ENCODE measurements around the gene SLC9A7. TPM values are rescaled to one million over a fixed set of nuclear protein-coding genes. Genes with fewer than 3 reads are reported as not detected.

The SLC9A7 gene
- total and polyA plus RNA-seq, 4 experiments from 2014 or later, result 0.42 to 3.5 (median 2.0) TPM

- no peaks in the 10 kb centered on the region for H3K4me1 Mint-ChIP-seq
- ChIA-PET POLR2A (ENCODE audit: partially characterized antibody) (interaction anchor here (1.2 kb wide), 1 partner anchor 18 kb away, joined by 3 read pairs; no protein-coding TSS in a partner anchor), CTCF (ENCODE audit: partially characterized antibody) (interaction anchor here (0.8 to 1.7 kb wide), 6 partner anchors 13 to 205 kb away, joined by 3 to 16 read pairs (median 5); no protein-coding TSS in a partner anchor)
- Histone ChIP-seq H3K36me3 (ENCODE audit: insufficient read depth, low read length) (no peaks in the 10 kb centered on the region), H3K4me3 (ENCODE audit: low read length in 2 of 2) (no peak overlapping the region), H3K9me3 (ENCODE audit: control insufficient read depth in 1 of 2, low read length in 2 of 2) (no peaks in the 10 kb centered on the region), H3K27me3 (ENCODE audit: insufficient read depth, low read length) (no peaks in the 10 kb centered on the region), H3K27ac (ENCODE audit: low read depth, low read length) (no peak overlapping the region), H3K4me1 (ENCODE audit: insufficient read depth, low read length) (no peaks in the 10 kb centered on the region)
- peaks cover 0 to 4% of the 10 kb centered on the region in 2 donors for H3K36me3 Mint-ChIP-seq
- no peak overlapping the region for H3K27ac Mint-ChIP-seq
- no peaks in the 10 kb centered on the region for H3K27me3 Mint-ChIP-seq
- H3K4me3 Mint-ChIP-seq, result no peak overlapping the region
- intact Hi-C loops (cut with micrococcal nuclease), result loop anchor here (1.0 kb wide), 1 partner anchor 87 kb away; no protein-coding TSS in a partner anchor
- DNase-seq, result peak in 3 of 5 donors; percentile 15 to 22 (median 15)
- no peaks in the 10 kb centered on the region for H3K9me3 Mint-ChIP-seq
Measured at GRCh38 chrX:46554942-46555341, 204.0 kb downstream of the SLC9A7 start.

DNA sequence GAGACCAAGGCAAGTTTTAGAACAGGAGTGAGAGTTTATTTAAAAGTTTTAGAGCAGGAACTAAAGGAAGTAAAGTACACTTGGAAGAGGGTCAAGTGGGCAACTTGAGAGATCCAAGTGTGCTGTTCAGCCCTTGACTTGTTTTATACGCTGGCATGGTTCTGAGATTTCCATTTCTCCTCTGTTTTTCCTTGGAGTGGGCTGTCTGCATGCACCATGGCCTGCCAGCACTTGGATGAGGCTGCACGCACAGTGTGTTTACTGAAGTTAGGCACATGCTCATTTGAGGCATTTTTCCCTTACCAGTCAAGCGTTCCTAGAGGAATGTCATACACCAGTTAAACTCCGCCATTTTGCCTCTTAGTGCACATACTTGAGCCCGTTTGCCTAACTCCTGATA lies 205.0 kb downstream of the SLC9A7 start:
- POLR2A ChIA-PET (ENCODE audit: partially characterized antibody), result no interaction called here

GRCh38 chrX:46551494-46552128 lies 207.3 kb downstream of the SLC9A7 start:
- no peaks in the 10 kb centered on the region for H3K27me3 ChIP-seq (ENCODE audit: insufficient read depth, low read length)
- intact Hi-C loops (cut with micrococcal nuclease), result no loop called here
- H3K36me3 Mint-ChIP-seq, result peaks cover 4 to 9% of the 10 kb centered on the region in 2 donors
- no peak overlapping the region for H3K27ac ChIP-seq (ENCODE audit: low read depth, low read length)
- POLR2A ChIA-PET (ENCODE audit: partially characterized antibody), result no interaction called here
- DNase-seq, result no peak
- peaks cover 3 to 8% (median 4%) of the 10 kb centered on the region in 4 donors for H3K4me1 Mint-ChIP-seq
- no peak overlapping the region for H3K4me3 Mint-ChIP-seq
- peaks cover 11% of the 10 kb centered on the region for H3K4me1 ChIP-seq (ENCODE audit: insufficient read depth, low read length)
- H3K4me3 ChIP-seq (ENCODE audit: low read length in 2 of 2), result no peak overlapping the region
- no peaks in the 10 kb centered on the region for H3K27me3 Mint-ChIP-seq
- H3K36me3 ChIP-seq (ENCODE audit: insufficient read depth, low read length), result peaks cover 3% of the 10 kb centered on the region
- no peaks in the 10 kb centered on the region for H3K9me3 ChIP-seq (ENCODE audit: control insufficient read depth in 1 of 2, low read length in 2 of 2)
- no peak overlapping the region for H3K27ac Mint-ChIP-seq
- peaks cover 0 to 2% (median 0%) of the 10 kb centered on the region in 8 donors for H3K9me3 Mint-ChIP-seq
- CTCF ChIA-PET (ENCODE audit: partially characterized antibody), result no interaction called here

More for the DNA sequence above, 205.0 kb downstream of the SLC9A7 start:
- CTCF ChIA-PET (ENCODE audit: partially characterized antibody), result interaction anchor here (1.3 to 1.7 kb wide), 2 partner anchors 89 to 133 kb away, joined by 7 to 16 read pairs; no protein-coding TSS in a partner anchor
- Histone ChIP-seq H3K9me3 (ENCODE audit: control insufficient read depth in 1 of 2, low read length in 2 of 2) (no peaks in the 10 kb centered on the region), H3K27ac (ENCODE audit: low read depth, low read length) (no peak overlapping the region), H3K36me3 (ENCODE audit: insufficient read depth, low read length) (no peaks in the 10 kb centered on the region), H3K4me1 (ENCODE audit: insufficient read depth, low read length) (no peaks in the 10 kb centered on the region), H3K4me3 (ENCODE audit: low read length in 2 of 2) (no peak overlapping the region), H3K27me3 (ENCODE audit: insufficient read depth, low read length) (no peaks in the 10 kb centered on the region)
- Mint-ChIP-seq H3K9me3 (peaks cover 0 to under 1% (median 0%) of the 10 kb centered on the region in 8 donors), H3K4me1 (peaks cover 0 to 2% (median under 1%) of the 10 kb centered on the region in 4 donors), H3K27me3 (no peaks in the 10 kb centered on the region), H3K4me3 (no peak overlapping the region), H3K36me3 (peaks cover 1 to 5% of the 10 kb centered on the region in 2 donors), H3K27ac (no peak overlapping the region)
- DNase-seq, result no peak
- intact Hi-C loops (cut with micrococcal nuclease), result no loop called here

- no peak for DNase-seq
- Mint-ChIP-seq H3K4me1 (peaks cover 8 to 21% (median 15%) of the 10 kb centered on the region in 4 donors), H3K9me3 (peaks cover 0 to 2% (median 0%) of the 10 kb centered on the region in 8 donors), H3K4me3 (no peak overlapping the region), H3K27me3 (no peaks in the 10 kb centered on the region), H3K27ac (no peak overlapping the region), H3K36me3 (peaks cover 4 to 13% of the 10 kb centered on the region in 2 donors)
- intact Hi-C loops (cut with micrococcal nuclease), result no loop called here
- H3K4me1 ChIP-seq (ENCODE audit: insufficient read depth, low read length), result peaks cover 22% of the 10 kb centered on the region
- no peaks in the 10 kb centered on the region for H3K27me3 ChIP-seq (ENCODE audit: insufficient read depth, low read length)
- ChIA-PET CTCF (ENCODE audit: partially characterized antibody) (no interaction called here), POLR2A (ENCODE audit: partially characterized antibody) (no interaction called here)
- no peaks in the 10 kb centered on the region for H3K9me3 ChIP-seq (ENCODE audit: control insufficient read depth in 1 of 2, low read length in 2 of 2)
- H3K36me3 ChIP-seq (ENCODE audit: insufficient read depth, low read length), result peaks cover 3% of the 10 kb centered on the region
- H3K27ac ChIP-seq (ENCODE audit: low read depth, low read length), result no peak overlapping the region
- no peak overlapping the region for H3K4me3 ChIP-seq (ENCODE audit: low read length in 2 of 2)
Measured at GRCh38 chrX:46549914-46550313, 209.0 kb downstream of the SLC9A7 start.

Other genes with a start within 250 kb of the SLC9A7 start
- 1 to 10 TPM; 6.0 to 8.6 TPM for gene ZNF674, start 213.7 kb downstream of the SLC9A7 start, total RNA-seq
- gene ZNF674, start 213.7 kb downstream of the SLC9A7 start, polyA plus RNA-seq, result 1 to 10 TPM in 1 of 2 donors, under 1 TPM in 1; 0.22 to 1.4 TPM
- 10 to 100 TPM; 11.4 to 11.8 TPM for gene CHST7, start 185.4 kb downstream of the SLC9A7 start, total RNA-seq
- gene CHST7, start 185.4 kb downstream of the SLC9A7 start, polyA plus RNA-seq, result 10 to 100 TPM in 1 of 2 donors, 1 to 10 TPM in 1; 8.9 to 16.2 TPM
- gene RP2, start 77.9 kb upstream of the SLC9A7 start, total RNA-seq, result 1 to 10 TPM; 7.1 to 7.5 TPM
- 1 to 10 TPM; 5.8 to 9.7 TPM for gene RP2, start 77.9 kb upstream of the SLC9A7 start, polyA plus RNA-seq
- gene JADE3, start 153.3 kb upstream of the SLC9A7 start, total RNA-seq, result under 1 TPM; 0.44 to 0.58 TPM
- gene JADE3, start 153.3 kb upstream of the SLC9A7 start, polyA plus RNA-seq, result under 1 TPM in 1 of 2 donors, not detected in 1; 0.25 TPM